Endothelial cell of umbilical vein (primary cell): ENCODE results near the gene RP9. TPM values are rescaled to one million over a fixed set of nuclear protein-coding genes. Genes with fewer than 3 reads are reported as not detected.

Source experiments
- BruUV-seq: library from RNA; stranded (reverse); fragments of 400-500 nt; replicated peaks from 2 replicates; lab custom pipeline; 2021; lab: Mats Ljungman, UMichigan
- CTCF ChIA-PET: fragments of 300-600, 350-600 bp; sonication (Branson Sonifier 250); formaldehyde crosslinking; loops from one replicate; lab custom pipeline; 2021; ENCODE audit warnings: antibody characterized with exemption, inconsistent platforms; lab: Charles Lee
- POLR2A ChIA-PET: fragments of 300-600, 350-600 bp; sonication (Branson Sonifier 250); formaldehyde crosslinking; loops from one replicate; lab custom pipeline; 2021; ENCODE audit warnings: antibody characterized with exemption, inconsistent platforms; lab: Charles Lee
- DNase-seq: peaks from one replicate; pipeline ENCODE4 v3.0.0-alpha.2; 2011; ENCODE audit warnings: low read depth, low spot score
- FAIRE-seq: peaks from 2 replicates; lab custom pipeline; 2011; peaks lifted over from hg19 to GRCh38; lab: Jason Lieb, UNC
- H2AFZ ChIP-seq: 2 replicates; pipeline ENCODE4 v1.6.0; 2012; ENCODE audit warnings: low read depth, low read length, control low read depth, inconsistent platforms
- H3K27ac ChIP-seq: 2 replicates; pipeline ENCODE4 v1.5.1; 2011; ENCODE audit warnings: low read depth, mild to moderate bottlenecking, control low read depth, low read length, moderate library complexity; ENCODE audit not compliant: insufficient read depth
- H3K27me3 ChIP-seq, 2 experiments: 2 replicates each; pipeline versions ENCODE4 v1.6.0 to v1.6.1; 2011; ENCODE audit warnings: low read length in 2 of 2, mixed read lengths in 1 of 2; ENCODE audit not compliant: control insufficient read depth in 2 of 2, insufficient read depth in 2 of 2
- H3K36me3 ChIP-seq, 2 experiments: 2 replicates in 1 of 2; 3 replicates in 1 of 2; pipeline ENCODE4 v1.5.1; 2011; ENCODE audit warnings: low read length in 2 of 2, mild to moderate bottlenecking in 1 of 2, moderate library complexity in 1 of 2; ENCODE audit not compliant: control insufficient read depth in 2 of 2, insufficient read depth in 2 of 2; ENCODE audit errors: extremely low read depth in 1 of 2
- H3K4me1 ChIP-seq: 3 replicates; pipeline ENCODE4 v1.5.1; 2011; ENCODE audit warnings: mild to moderate bottlenecking, low read length; ENCODE audit not compliant: control insufficient read depth, insufficient read depth; ENCODE audit errors: extremely low read depth
- H3K4me2 ChIP-seq: 2 replicates; pipeline ENCODE4 v1.6.1; 2011; ENCODE audit warnings: low read length, control low read depth, mixed read lengths; ENCODE audit not compliant: insufficient read depth
- H3K4me3 ChIP-seq, 3 experiments: fragments of 200-600 bp in 1 of 3; sonication (generic), shearing (Covaris generic) in 1 of 3; replicated peaks in 1 of 3; 2 replicates each; pipeline ENCODE4 v1.5.1; 2011 to 2016; ENCODE audit warnings: control low read depth in 3 of 3, low read length in 3 of 3, mild to moderate bottlenecking in 2 of 3, inconsistent platforms in 1 of 3, low read depth in 1 of 3, moderate library complexity in 1 of 3; ENCODE audit not compliant: insufficient read depth in 1 of 3
- H3K79me2 ChIP-seq: 2 replicates; pipeline ENCODE4 v1.6.0; 2012; ENCODE audit warnings: low read length, inconsistent platforms; ENCODE audit not compliant: control insufficient read depth, insufficient read depth
- H3K9ac ChIP-seq: replicated peaks from 2 replicates; pipeline ENCODE3; 2011; ENCODE audit warnings: low read length, control low read depth; ENCODE audit not compliant: insufficient read depth; ENCODE audit errors: extremely low read depth
- H3K9me1 ChIP-seq: replicated peaks from 3 replicates; pipeline ENCODE4 v1.6.0; 2011; ENCODE audit warnings: mild to moderate bottlenecking, low read length; ENCODE audit not compliant: control insufficient read depth, insufficient read depth; ENCODE audit errors: extremely low read depth
- H3K9me3 ChIP-seq: replicated peaks from 2 replicates; pipeline ENCODE4 v1.5.1; 2012; ENCODE audit warnings: low read length, inconsistent platforms; ENCODE audit not compliant: control insufficient read depth, insufficient read depth
- H4K20me1 ChIP-seq: replicated peaks from 2 replicates; pipeline ENCODE3; 2011; ENCODE audit warnings: mild to moderate bottlenecking, low read length; ENCODE audit not compliant: control insufficient read depth, insufficient read depth; ENCODE audit errors: extremely low read depth
- EZH2 ChIP-seq: IDR thresholded peaks from 2 replicates; pipeline ENCODE4 v1.6.1; 2012; ENCODE audit warnings: borderline replicate concordance, low read depth, mild to moderate bottlenecking, moderate library complexity, low read length, inconsistent platforms; ENCODE audit not compliant: severe bottlenecking
- FOS ChIP-seq: IDR thresholded peaks from 2 replicates; pipeline ENCODE4 v1.6.1; 2011; ENCODE audit warnings: mild to moderate bottlenecking, low read length, moderate library complexity, borderline replicate concordance; ENCODE audit not compliant: insufficient read depth
- GATA2 ChIP-seq: IDR thresholded peaks from 2 replicates; pipeline ENCODE4 v1.7.0; 2011; ENCODE audit warnings: low read depth, mild to moderate bottlenecking, moderate library complexity, mixed read lengths, low read length; ENCODE audit not compliant: insufficient read length, insufficient read depth
- JUN ChIP-seq: IDR thresholded peaks from 2 replicates; pipeline ENCODE4 v1.6.1; 2011; ENCODE audit warnings: borderline replicate concordance, low read depth; ENCODE audit not compliant: insufficient read length, insufficient read depth
- MYC ChIP-seq: IDR thresholded peaks from one replicate; pipeline ENCODE4 v1.6.1; 2011; ENCODE audit warnings: mild to moderate bottlenecking, low read depth, low read length
- POLR2AphosphoS5 ChIP-seq: IDR thresholded peaks from 2 replicates; pipeline ENCODE4 v1.6.1; 2012; ENCODE audit warnings: low read depth, mild to moderate bottlenecking, control low read depth, low read length, moderate library complexity; ENCODE audit not compliant: insufficient read depth
- dilution Hi-C: fragments of 300-500 bp; cut with MboI; formaldehyde crosslinking; loops from one replicate; pipeline ENCODE4 v1.15.0; 2019; ENCODE audit warnings: low sequenced_read_pairs; ENCODE audit not compliant: extremely low pct_ligation_motif_present
- intact Hi-C: fragments of 100-400 bp; cut with micrococcal nuclease; formaldehyde crosslinking; loops from one replicate; pipeline ENCODE4 v1.10.0; 2022
- polyA plus RNA-seq, 4 experiments: library from polyadenylated mRNA; depleted of rRNA in 3 of 4; stranded (reverse) in 3 of 4; unstranded in 1 of 4; fragments of >200 nt; gene quantifications; 2 replicates each; pipeline versions ENCODE4 v1.2.1 to v1.2.3, GENCODE V29; 2011 to 2012; ENCODE audit warnings: missing spikeins in 1 of 4
- total RNA-seq: library from RNA; stranded (reverse); gene quantifications from 2 replicates; pipeline ENCODE4 v1.2.3, GENCODE V29; 2021
- TF ChIP-seq, protein P1 (sequence below): IDR thresholded peaks from 2 replicates; pipeline ENCODE4 v1.6.1; 2011; ENCODE audit not compliant: insufficient read depth, insufficient read length
- TF ChIP-seq, protein P2 (sequence below), 2 donors: IDR thresholded peaks; 1 replicate in 1 of 2; 2 replicates in 1 of 2; pipeline ENCODE4 v1.5.1; 2011; ENCODE audit warnings: low read length in 2 of 2, mild to moderate bottlenecking in 2 of 2, moderate library complexity in 2 of 2, control low read depth in 1 of 2, inconsistent platforms in 1 of 2, low read depth in 1 of 2; ENCODE audit not compliant: insufficient read depth in 1 of 2; ENCODE audit errors: extremely low read depth in 1 of 2

Gene RP9
- total and polyA plus RNA-seq, 2 donors (not counting 3 experiments of a cell fraction or from before 2014, with no cell fraction given) = 16.0 to 18.5 TPM

DNA sequence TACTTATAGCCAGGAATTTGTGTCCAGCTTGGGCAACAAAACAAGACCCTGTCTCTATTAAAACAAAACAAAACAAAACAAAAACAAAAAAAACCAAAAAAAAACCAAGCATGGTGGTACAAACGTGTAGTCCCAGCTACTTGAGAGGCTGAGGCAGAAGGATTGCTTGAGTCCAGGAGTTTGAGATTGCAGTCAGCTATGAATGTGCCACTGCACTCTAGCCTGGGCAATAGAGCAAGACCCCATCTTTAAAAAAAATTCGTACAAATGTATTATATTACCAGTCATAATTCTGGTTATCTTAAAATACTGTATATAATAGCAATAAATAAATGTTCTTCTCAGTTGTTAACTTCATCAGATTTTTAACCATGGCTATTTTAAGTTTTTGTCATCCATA, 17.9 kb upstream of the RP9 start:
- Histone ChIP-seq H4K20me1 (no peaks in the 10 kb centered on the region), H3K4me2 (no peak overlapping the region), H3K9me3 (no peaks in the 10 kb centered on the region), H3K4me1 (peaks cover 8% of the 10 kb centered on the region), H3K36me3 (no peaks in the 10 kb centered on the region), H3K4me3 (no peak overlapping the region), H3K79me2 (no peaks in the 10 kb centered on the region), H3K27me3 (peaks cover 0 to 1% of the 10 kb centered on the region in 2 experiments), H3K27ac (no peak overlapping the region), H2AFZ (no peak overlapping the region), H3K9me1 (no peaks in the 10 kb centered on the region), H3K9ac (no peak overlapping the region)
- CTCF ChIA-PET = no interaction called here
- TF ChIP-seq POLR2AphosphoS5 (no peak), MYC (no peak), EZH2 (no peak), FOS (no peak), JUN (no peak), GATA2 (no peak)
- TF ChIP-seq, protein P1, sequence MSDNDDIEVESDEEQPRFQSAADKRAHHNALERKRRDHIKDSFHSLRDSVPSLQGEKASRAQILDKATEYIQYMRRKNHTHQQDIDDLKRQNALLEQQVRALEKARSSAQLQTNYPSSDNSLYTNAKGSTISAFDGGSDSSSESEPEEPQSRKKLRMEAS = no peak
- TF ChIP-seq, protein P2, sequence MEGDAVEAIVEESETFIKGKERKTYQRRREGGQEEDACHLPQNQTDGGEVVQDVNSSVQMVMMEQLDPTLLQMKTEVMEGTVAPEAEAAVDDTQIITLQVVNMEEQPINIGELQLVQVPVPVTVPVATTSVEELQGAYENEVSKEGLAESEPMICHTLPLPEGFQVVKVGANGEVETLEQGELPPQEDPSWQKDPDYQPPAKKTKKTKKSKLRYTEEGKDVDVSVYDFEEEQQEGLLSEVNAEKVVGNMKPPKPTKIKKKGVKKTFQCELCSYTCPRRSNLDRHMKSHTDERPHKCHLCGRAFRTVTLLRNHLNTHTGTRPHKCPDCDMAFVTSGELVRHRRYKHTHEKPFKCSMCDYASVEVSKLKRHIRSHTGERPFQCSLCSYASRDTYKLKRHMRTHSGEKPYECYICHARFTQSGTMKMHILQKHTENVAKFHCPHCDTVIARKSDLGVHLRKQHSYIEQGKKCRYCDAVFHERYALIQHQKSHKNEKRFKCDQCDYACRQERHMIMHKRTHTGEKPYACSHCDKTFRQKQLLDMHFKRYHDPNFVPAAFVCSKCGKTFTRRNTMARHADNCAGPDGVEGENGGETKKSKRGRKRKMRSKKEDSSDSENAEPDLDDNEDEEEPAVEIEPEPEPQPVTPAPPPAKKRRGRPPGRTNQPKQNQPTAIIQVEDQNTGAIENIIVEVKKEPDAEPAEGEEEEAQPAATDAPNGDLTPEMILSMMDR (IDR thresholded peaks at IDR 0.05; ENCODE audit: extremely low read depth in 1 of 2, insufficient read depth in 1 of 2, low read depth in 1 of 2, low read length in 2 of 2) = no peak
- DNase-seq (no peak), FAIRE-seq (no peak)
- no TSS peak for BruUV-seq
- intact Hi-C loops = no loop called here
- dilution Hi-C loops = no loop called here
- POLR2A ChIA-PET = no interaction called here
